GM23248 (cell line): Measurements from ENCODE around the gene TNFAIP1.

ENCODE experiments used
- EZH2 ChIP-seq: fragments of 200-600 bp; sonication (generic); IDR thresholded peaks from 2 replicates; pipeline ENCODE4 v1.6.1; 2018; ENCODE audit warnings: antibody characterized with exemption, mild to moderate bottlenecking; ENCODE audit not compliant: insufficient read depth, poor library complexity, severe bottlenecking
- EZH2phosphoT487 ChIP-seq: fragments of 200-600 bp; sonication (generic); IDR thresholded peaks from 2 replicates; pipeline ENCODE4 v1.6.1; 2018; ENCODE audit warnings: antibody characterized with exemption, moderate library complexity, mild to moderate bottlenecking, low read depth; ENCODE audit not compliant: insufficient read depth

- TF ChIP-seq EZH2phosphoT487 (no peak), EZH2 (no peak)
These were observed 27.6 kb downstream of the TNFAIP1 start for GRCh38 chr17:28363186-28363585.
